Keratinocyte (primary cell): Measurements from ENCODE around the gene GXYLT1.

Source experiments
- EZH2 ChIP-seq: IDR thresholded peaks from one replicate; pipeline ENCODE4 v1.6.1; 2012; ENCODE audit warnings: inconsistent platforms, mild to moderate bottlenecking, low read length, moderate library complexity
- TF ChIP-seq, protein P1 (sequence below), 3 experiments: IDR thresholded peaks in 1 of 3; conservative IDR thresholded peaks in 1 of 3; optimal IDR thresholded peaks in 1 of 3; 2 replicates in 2 of 3; 3 replicates in 1 of 3; pipeline versions ENCODE3 to v1.5.1; 2011; ENCODE audit warnings: low read length in 3 of 3, mild to moderate bottlenecking in 3 of 3, moderate library complexity in 2 of 3, control low read depth in 1 of 3, inconsistent platforms in 1 of 3; ENCODE audit not compliant: insufficient read depth in 2 of 3; ENCODE audit errors: extremely low read depth in 1 of 3

DNA sequence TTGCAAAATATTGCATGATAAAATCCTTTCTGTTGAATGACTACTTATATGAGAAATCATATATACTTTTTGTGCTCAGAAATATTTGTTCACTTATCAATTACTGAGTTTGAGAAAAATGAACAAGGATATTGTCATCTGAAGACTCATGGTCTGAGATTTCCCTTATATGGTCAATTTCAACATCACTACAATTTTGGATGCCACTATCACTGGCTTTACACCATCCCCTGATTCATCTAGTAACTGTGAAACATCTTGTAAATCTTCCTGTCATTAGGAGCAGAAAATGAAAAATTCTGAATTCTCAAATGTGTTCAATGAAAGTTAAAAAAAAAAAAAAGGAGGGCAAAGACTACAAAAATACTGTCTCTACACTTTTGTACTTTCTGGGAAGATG, 21.8 kb upstream of the GXYLT1 start:
- TF ChIP-seq, protein P1, sequence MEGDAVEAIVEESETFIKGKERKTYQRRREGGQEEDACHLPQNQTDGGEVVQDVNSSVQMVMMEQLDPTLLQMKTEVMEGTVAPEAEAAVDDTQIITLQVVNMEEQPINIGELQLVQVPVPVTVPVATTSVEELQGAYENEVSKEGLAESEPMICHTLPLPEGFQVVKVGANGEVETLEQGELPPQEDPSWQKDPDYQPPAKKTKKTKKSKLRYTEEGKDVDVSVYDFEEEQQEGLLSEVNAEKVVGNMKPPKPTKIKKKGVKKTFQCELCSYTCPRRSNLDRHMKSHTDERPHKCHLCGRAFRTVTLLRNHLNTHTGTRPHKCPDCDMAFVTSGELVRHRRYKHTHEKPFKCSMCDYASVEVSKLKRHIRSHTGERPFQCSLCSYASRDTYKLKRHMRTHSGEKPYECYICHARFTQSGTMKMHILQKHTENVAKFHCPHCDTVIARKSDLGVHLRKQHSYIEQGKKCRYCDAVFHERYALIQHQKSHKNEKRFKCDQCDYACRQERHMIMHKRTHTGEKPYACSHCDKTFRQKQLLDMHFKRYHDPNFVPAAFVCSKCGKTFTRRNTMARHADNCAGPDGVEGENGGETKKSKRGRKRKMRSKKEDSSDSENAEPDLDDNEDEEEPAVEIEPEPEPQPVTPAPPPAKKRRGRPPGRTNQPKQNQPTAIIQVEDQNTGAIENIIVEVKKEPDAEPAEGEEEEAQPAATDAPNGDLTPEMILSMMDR (optimal IDR thresholded peaks at IDR 0.05 in 1 of 3, IDR thresholded peaks at IDR 0.05 in 1 of 3, conservative IDR thresholded peaks at IDR 0.05 in 1 of 3; ENCODE audit: extremely low read depth in 1 of 3, insufficient read depth in 2 of 3, low read length in 3 of 3): no peak
- no peak for TF ChIP-seq EZH2
